Measurements from ENCODE around the gene RNF151.

DNA sequence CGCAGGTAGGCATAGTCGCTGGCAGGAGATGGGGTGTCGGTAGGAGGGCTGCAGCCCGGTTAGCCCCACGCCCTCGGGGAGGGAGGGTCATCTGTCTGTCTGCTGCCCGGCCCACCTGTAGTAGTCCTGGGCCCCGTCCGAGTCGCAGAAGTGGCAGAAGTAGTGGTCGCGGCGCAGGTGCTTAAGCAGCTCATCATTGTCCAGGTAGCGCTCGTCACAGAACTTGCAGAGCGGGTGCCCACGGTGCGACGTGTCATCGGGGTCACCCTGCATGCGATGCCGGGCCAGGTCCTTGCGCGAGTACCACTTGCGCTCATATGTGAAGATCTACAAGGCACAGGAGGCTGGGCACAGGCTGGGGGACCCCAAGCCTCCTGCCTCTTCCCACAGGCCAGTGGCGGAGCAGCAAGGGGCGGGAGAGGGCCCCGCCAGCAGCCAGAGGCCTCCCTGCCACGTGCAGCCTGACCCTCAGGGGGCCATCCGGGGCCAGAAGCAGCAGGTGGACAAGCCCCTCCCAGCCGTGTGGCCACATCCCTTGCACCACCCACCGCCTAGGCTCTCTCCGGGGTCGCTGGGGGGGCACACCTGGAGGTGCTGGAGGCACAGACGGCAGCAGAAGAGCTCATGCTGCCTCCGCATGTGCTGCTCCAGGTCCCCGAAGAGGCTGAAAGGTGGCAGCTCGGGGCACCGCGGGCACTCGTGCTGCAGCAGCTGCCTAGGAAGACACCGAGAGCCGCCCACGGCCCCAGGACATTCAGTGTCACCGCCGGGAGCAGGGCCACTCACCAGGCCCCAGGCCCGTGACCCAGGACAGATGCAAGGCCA is 36.0 kb downstream of the RNF151 start:
- TF ChIP-seq, protein P1, sequence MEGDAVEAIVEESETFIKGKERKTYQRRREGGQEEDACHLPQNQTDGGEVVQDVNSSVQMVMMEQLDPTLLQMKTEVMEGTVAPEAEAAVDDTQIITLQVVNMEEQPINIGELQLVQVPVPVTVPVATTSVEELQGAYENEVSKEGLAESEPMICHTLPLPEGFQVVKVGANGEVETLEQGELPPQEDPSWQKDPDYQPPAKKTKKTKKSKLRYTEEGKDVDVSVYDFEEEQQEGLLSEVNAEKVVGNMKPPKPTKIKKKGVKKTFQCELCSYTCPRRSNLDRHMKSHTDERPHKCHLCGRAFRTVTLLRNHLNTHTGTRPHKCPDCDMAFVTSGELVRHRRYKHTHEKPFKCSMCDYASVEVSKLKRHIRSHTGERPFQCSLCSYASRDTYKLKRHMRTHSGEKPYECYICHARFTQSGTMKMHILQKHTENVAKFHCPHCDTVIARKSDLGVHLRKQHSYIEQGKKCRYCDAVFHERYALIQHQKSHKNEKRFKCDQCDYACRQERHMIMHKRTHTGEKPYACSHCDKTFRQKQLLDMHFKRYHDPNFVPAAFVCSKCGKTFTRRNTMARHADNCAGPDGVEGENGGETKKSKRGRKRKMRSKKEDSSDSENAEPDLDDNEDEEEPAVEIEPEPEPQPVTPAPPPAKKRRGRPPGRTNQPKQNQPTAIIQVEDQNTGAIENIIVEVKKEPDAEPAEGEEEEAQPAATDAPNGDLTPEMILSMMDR (IDR thresholded peaks at IDR 0.05; ENCODE audit: low read depth, low read length): no peak
- TF ChIP-seq EZH2phosphoT487 (IDR thresholded peaks at IDR 0.05; ENCODE audit: low read depth): no peak

Measured in OCI-LY3 (cell line).